NB4 (cell line): Measurements from ENCODE around the gene CRIP1.

ENCODE experiments used
- DNase-seq: peaks from one replicate; pipeline ENCODE4 v3.0.0; 2010; ENCODE audit warnings: low read depth
- H3K4me3 ChIP-seq: one replicate; pipeline ENCODE4 v1.5.1; 2011; ENCODE audit warnings: mild to moderate bottlenecking, low read depth, low read length, moderate library complexity
- MYC ChIP-seq: IDR thresholded peaks from 2 replicates; pipeline ENCODE4 v1.6.1; 2011; ENCODE audit warnings: low read depth, low read length
- POLR2A ChIP-seq: IDR thresholded peaks from 2 replicates; pipeline ENCODE4 v1.6.1; 2011; ENCODE audit warnings: mild to moderate bottlenecking; ENCODE audit not compliant: insufficient read length; ENCODE audit errors: extremely low read depth
- TF ChIP-seq, protein P1 (sequence below): IDR thresholded peaks from 2 replicates; pipeline ENCODE4 v1.6.1; 2011; ENCODE audit warnings: low read depth, low read length
- TF ChIP-seq, protein P2 (sequence below): IDR thresholded peaks from one replicate; pipeline ENCODE4 v1.5.1; 2012; ENCODE audit warnings: low read depth, low read length

CRIP1 gene

DNA sequence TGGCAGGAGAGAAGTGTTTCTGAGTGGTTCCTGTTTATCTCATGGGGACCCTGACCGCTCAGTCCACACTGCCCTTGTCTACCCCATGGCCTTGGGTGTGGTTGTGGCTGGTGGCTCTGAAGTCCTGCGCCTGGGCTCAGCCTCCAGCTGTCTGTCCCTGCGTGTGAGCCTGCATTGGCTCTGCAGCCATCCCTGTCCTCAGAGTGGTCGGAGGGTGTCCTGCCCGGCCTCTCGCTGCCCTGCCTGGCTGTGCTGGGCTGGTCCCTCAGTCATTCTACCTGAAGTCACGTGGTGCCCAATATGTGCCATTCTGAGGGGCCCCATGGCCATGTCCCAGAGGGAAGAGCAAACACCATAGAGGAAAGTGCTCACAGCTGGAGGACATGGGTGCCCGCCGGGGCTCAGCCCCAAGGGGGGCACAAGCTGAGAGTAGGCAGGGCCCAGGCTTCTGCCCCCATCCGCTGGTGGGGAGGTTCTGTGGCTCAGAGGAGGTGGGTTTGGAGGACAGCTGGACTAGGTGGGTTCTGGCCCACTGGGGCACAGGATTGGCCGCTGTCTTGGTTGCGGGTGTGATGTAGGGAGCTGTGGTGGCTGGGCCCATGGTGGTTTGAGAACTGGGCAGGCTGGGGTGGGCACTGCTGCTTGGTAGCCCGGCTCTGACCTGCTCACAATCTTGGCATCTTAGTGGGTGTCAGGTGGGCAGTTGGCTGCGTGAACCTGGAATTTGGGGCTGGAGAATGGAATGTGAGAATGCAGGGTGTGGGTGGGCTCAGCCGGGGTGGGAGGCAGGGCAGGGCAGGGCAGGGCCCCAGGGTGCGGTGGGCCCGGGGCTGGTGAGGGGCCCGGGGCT lies 16.0 kb downstream of the CRIP1 start:
- no peak overlapping the region for H3K4me3 ChIP-seq
- no peak for DNase-seq
- TF ChIP-seq, protein P1, sequence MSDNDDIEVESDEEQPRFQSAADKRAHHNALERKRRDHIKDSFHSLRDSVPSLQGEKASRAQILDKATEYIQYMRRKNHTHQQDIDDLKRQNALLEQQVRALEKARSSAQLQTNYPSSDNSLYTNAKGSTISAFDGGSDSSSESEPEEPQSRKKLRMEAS: no peak
- TF ChIP-seq MYC: no peak
- TF ChIP-seq, protein P2, sequence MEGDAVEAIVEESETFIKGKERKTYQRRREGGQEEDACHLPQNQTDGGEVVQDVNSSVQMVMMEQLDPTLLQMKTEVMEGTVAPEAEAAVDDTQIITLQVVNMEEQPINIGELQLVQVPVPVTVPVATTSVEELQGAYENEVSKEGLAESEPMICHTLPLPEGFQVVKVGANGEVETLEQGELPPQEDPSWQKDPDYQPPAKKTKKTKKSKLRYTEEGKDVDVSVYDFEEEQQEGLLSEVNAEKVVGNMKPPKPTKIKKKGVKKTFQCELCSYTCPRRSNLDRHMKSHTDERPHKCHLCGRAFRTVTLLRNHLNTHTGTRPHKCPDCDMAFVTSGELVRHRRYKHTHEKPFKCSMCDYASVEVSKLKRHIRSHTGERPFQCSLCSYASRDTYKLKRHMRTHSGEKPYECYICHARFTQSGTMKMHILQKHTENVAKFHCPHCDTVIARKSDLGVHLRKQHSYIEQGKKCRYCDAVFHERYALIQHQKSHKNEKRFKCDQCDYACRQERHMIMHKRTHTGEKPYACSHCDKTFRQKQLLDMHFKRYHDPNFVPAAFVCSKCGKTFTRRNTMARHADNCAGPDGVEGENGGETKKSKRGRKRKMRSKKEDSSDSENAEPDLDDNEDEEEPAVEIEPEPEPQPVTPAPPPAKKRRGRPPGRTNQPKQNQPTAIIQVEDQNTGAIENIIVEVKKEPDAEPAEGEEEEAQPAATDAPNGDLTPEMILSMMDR: no peak
- no peak for TF ChIP-seq POLR2A

DNA sequence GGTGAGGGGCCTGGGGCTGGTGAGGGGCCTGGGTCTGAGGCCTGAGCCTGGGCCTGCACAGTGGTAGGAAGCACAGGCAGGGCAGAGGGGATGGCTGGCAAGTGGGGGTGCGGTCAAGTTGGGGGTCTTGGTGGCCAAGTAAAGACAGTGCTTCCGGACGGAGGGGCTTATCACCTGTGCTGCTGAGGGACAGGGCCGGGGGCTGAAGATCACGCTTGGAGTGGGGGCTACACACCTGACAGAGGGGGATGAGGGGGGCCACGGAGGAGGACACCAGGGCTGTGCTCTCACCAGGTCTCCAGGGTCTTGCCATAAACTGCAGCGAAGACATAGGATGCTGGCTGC lies 16.6 kb downstream of the CRIP1 start:
- DNase-seq: no peak
- no peak overlapping the region for H3K4me3 ChIP-seq
- TF ChIP-seq, protein P2: no peak
- TF ChIP-seq MYC (no peak), POLR2A (no peak)
- TF ChIP-seq, protein P1: no peak

DNA sequence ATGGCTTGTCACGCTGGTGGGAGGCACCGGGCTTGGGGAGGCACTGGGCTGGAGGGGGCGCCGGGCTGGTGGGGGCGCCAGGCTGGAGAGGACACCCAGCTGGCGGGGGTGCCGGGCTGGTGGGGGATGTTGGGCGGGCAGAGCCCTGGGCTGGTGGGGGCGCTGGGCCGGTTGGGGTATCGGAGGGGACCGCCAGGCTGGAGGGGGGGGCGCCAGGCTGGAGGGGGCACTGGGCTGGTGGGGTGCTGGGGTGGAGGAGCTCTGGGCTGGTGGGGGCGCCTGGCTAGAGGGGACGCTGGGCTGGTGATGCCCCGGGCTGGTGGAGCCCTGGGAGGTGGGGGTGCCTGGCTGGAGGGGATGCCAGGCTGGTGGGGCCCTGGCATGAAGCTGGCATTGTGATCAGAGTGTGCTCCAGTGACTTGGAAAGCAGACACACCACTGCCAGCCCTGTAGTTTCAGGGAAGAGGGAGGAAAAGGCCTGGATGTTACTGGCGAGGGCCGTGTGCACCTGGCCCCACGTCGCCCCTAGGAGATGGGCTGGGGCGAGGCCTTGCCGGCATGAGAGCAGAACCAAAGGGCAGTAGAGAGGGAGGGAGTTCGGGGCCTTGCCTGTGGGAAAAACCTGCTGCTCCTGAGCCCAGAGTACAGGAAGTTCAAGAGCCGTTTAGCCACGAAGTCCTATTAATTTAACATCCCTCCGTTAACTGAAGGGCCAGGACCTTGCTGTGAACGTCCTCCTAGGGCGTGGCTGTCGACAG lies 17.4 kb downstream of the CRIP1 start:
- no peak overlapping the region for H3K4me3 ChIP-seq
- TF ChIP-seq, protein P2: no peak
- TF ChIP-seq MYC (no peak), POLR2A (no peak)
- TF ChIP-seq, protein P1: no peak
- DNase-seq: peak; percentile 23

DNA sequence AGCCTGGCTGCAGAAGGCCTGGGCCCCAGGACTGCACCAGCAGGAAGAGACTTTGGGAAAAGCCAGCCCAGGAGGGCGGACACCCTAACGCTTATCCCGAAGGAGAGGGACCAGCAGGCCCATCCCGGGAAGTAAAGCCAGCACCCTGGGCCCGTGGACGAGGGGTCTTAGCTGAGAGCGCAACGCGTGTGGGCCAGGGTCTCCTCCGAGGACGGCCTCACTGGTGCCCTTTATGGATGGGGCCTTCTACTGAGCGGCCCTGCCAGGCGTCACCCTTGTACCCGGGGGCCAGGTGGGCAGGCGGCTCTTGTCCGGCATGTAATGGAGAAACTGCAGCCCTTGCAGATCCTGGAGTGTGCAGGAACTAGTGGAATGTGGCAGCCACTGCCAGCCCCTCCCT lies 18.4 kb downstream of the CRIP1 start:
- H3K4me3 ChIP-seq: no peak overlapping the region
- TF ChIP-seq, protein P2: no peak
- TF ChIP-seq MYC (no peak), POLR2A (no peak)
- TF ChIP-seq, protein P1: no peak
- no peak for DNase-seq

DNA sequence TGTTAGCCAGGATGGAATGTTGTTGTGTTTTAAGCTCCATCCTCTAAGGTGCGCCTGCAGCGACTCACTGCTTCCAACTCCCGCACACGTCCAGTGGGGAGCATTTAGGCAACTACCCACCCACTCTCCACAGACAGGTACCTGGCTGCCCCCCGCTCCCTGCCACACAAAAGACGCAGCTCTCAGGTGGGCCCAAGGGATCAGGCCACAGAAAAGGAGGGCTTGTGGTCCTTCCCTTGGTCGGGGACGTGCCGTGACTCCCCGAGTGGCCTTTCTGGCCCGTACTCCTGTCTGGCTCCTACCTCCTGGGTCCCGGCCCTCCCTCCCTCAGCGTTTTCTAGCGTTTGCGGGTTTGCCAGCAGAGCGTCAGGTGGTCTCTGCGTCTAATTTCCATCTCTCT lies 20.6 kb downstream of the CRIP1 start:
- no peak for DNase-seq
- TF ChIP-seq POLR2A: no peak
- TF ChIP-seq, protein P2: no peak
- TF ChIP-seq MYC: no peak
- TF ChIP-seq, protein P1: no peak

More for the DNA sequence above, 20.6 kb downstream of the CRIP1 start:
- no peak overlapping the region for H3K4me3 ChIP-seq
